T-helper 1 cell treated with Interleukin-12 subunit alpha and Interleukin-12 subunit beta and Interleukin-4 antibody, amounts not matched to agents 30 μg/mL and 1 μg/mL, for 36 hours (primary cell): ENCODE measurements around the gene RIPOR3.
A peak's percentile ranks its signal among the peaks of the same experiment; 100 is the strongest.

ENCODE experiments used
- H3K27ac Mint-ChIP-seq: one replicate; pipeline ENCODE4 v1.8.0; 2021; ENCODE audit warnings: mild to moderate bottlenecking, mixed read lengths
- H3K27me3 Mint-ChIP-seq: one replicate; pipeline ENCODE4 v1.8.0; 2021; ENCODE audit warnings: low read depth, mixed read lengths
- H3K36me3 Mint-ChIP-seq: one replicate; pipeline ENCODE4 v1.8.0; 2021; ENCODE audit warnings: low read depth, mixed read lengths
- H3K4me1 Mint-ChIP-seq: one replicate; pipeline ENCODE4 v1.8.0; 2021; ENCODE audit warnings: low read depth, mixed read lengths
- H3K4me3 Mint-ChIP-seq: one replicate; pipeline ENCODE4 v1.8.0; 2021; ENCODE audit warnings: mild to moderate bottlenecking, moderate library complexity, mixed read lengths
- H3K9me3 Mint-ChIP-seq: one replicate; pipeline ENCODE4 v1.8.0; 2021; ENCODE audit warnings: mixed read lengths

The RIPOR3 gene

GRCh38 chr20:50587291-50587961 lies 103.9 kb downstream of the RIPOR3 start:
- Mint-ChIP-seq H3K9me3 (no peaks in the 10 kb centered on the region), H3K27me3 (no peaks in the 10 kb centered on the region), H3K4me3 (no peak overlapping the region), H3K4me1 (no peaks in the 10 kb centered on the region), H3K36me3 (peaks cover 7% of the 10 kb centered on the region), H3K27ac (no peak overlapping the region)

DNA sequence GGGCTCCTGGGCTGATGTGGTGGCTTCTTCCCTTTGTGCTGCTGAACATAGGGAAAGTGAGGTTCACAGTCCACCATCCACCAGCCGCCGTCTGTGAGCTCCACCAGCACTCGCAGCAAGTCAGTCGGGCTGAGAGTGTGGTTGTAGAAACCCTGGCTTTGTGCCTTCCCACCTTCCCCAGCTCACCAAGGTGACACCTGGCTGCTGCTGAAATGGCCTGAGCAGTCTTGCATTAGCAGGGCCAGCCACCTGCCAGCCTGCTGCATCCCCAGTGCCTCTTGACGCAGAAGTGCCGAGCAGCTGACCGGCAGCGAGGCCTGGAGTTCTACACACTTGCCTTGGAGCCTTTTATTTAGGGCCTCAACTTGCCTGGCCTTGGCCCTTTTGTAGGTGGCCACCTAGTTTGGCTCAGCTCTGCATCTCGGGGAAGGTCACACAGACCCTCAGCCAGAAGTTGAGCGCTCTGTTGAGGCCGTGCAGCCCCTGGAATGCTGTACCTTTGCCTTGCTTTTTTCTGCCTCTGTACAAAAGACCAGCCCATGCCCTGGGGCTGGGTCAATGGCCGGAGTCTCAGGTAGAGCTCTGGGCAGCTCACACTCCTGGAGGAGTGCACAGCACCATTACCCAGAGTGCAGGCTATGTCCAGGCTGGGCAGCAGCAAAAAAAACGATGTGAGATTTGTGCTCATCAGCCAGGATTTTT lies 104.7 kb downstream of the RIPOR3 start:
- Mint-ChIP-seq H3K4me3 (no peak overlapping the region), H3K4me1 (no peaks in the 10 kb centered on the region), H3K9me3 (no peaks in the 10 kb centered on the region), H3K36me3 (peaks cover 7% of the 10 kb centered on the region), H3K27ac (no peak overlapping the region), H3K27me3 (no peaks in the 10 kb centered on the region)

- H3K27ac Mint-ChIP-seq: no peak overlapping the region
- H3K4me3 Mint-ChIP-seq: no peak overlapping the region
- H3K27me3 Mint-ChIP-seq: no peaks in the 10 kb centered on the region
- peaks cover 10% of the 10 kb centered on the region for H3K36me3 Mint-ChIP-seq
- no peaks in the 10 kb centered on the region for H3K4me1 Mint-ChIP-seq
- H3K9me3 Mint-ChIP-seq: no peaks in the 10 kb centered on the region
Measured at GRCh38 chr20:50585678-50586077, 105.7 kb downstream of the RIPOR3 start.

- H3K27ac Mint-ChIP-seq: no peak overlapping the region
Measured at GRCh38 chr20:50585214-50585613, 106.1 kb downstream of the RIPOR3 start.

DNA sequence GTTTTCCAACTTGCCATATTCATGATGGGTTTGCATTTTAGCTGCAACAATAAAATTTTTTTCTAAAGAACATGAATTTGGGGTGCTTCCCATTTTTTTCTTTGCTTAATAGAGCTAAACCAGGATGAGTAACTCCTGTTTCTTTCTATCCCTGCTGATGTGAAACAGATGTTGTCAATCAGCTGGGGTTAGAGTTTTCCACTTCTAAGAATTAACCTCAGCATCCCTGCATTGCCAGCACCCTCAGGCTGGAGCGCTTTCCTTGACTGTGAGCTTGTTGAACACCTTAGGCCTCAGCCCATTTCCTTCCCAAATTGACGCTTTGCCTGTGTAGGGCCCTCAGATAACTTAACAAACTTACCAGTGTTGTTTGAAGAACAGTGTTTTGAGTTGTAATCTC lies 106.7 kb downstream of the RIPOR3 start:
- Mint-ChIP-seq H3K27me3 (no peaks in the 10 kb centered on the region), H3K4me1 (no peaks in the 10 kb centered on the region), H3K27ac (no peak overlapping the region), H3K9me3 (no peaks in the 10 kb centered on the region), H3K36me3 (peaks cover 16% of the 10 kb centered on the region), H3K4me3 (no peak overlapping the region)

More at GRCh38 chr20:50585214-50585613, 106.1 kb downstream of the RIPOR3 start:
- H3K4me1 Mint-ChIP-seq: no peaks in the 10 kb centered on the region
- no peaks in the 10 kb centered on the region for H3K9me3 Mint-ChIP-seq
- H3K27me3 Mint-ChIP-seq: no peaks in the 10 kb centered on the region
- peaks cover 13% of the 10 kb centered on the region for H3K36me3 Mint-ChIP-seq
- no peak overlapping the region for H3K4me3 Mint-ChIP-seq

GRCh38 chr20:50583442-50584150 lies 107.7 kb downstream of the RIPOR3 start:
- Mint-ChIP-seq H3K4me3 (no peak overlapping the region), H3K9me3 (no peaks in the 10 kb centered on the region), H3K4me1 (no peaks in the 10 kb centered on the region), H3K27me3 (no peaks in the 10 kb centered on the region), H3K27ac (peak overlapping the region; percentile 3), H3K36me3 (peaks cover 25% of the 10 kb centered on the region)

DNA sequence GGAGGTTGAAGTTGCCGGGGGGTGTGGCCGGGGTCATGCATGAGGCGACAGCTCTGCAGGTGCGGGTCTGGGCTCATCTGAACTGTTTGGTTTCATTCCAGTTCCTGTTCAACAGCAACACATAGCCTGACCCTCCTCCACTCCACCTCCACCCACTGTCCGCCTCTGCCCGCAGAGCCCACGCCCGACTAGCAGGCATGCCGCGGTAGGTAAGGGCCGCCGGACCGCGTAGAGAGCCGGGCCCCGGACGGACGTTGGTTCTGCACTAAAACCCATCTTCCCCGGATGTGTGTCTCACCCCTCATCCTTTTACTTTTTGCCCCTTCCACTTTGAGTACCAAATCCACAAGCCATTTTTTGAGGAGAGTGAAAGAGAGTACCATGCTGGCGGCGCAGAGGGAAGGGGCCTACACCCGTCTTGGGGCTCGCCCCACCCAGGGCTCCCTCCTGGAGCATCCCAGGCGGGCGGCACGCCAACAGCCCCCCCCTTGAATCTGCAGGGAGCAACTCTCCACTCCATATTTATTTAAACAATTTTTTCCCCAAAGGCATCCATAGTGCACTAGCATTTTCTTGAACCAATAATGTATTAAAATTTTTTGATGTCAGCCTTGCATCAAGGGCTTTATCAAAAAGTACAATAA lies 108.6 kb downstream of the RIPOR3 start:
- Mint-ChIP-seq H3K27me3 (no peaks in the 10 kb centered on the region), H3K4me1 (no peaks in the 10 kb centered on the region), H3K27ac (no peak overlapping the region), H3K4me3 (no peak overlapping the region), H3K9me3 (no peaks in the 10 kb centered on the region), H3K36me3 (peaks cover 31% of the 10 kb centered on the region)

- Mint-ChIP-seq H3K36me3 (peaks cover 35% of the 10 kb centered on the region), H3K4me1 (no peaks in the 10 kb centered on the region), H3K27ac (no peak overlapping the region), H3K4me3 (no peak overlapping the region), H3K27me3 (no peaks in the 10 kb centered on the region), H3K9me3 (no peaks in the 10 kb centered on the region)
Measured at GRCh38 chr20:50582092-50582491, 109.2 kb downstream of the RIPOR3 start.

DNA sequence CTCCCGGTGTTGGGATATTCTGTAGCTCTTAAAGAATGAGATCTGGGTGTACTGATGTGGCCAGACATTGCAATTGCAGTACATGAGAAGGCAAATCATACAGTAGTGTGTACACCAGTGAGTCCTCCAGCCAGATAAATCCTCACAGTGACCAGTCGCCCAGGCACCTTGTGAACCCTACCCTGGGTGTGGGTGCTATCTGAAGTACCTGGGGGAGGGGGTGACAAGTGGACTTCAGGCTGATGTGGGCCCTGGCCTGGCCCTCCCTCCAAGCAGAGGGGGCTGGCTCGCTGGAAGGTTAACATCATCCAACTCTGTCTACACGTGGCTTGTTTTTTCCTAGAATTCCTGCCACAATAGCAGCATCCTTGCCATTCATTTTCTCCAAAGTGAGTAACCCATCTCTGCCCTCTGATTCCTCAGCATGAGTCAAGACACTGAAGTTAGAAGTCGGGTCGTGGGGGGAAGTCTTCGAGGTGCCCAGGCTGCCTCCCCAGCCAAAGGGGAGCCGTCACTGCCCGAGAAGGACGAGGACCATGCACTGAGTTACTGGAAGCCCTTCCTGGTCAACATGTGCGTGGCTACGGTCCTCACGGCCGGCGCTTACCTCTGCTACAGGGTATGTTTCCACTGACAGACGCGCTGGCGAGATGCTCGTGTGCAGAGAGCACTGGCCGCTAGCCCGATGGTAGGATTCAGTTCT lies 110.3 kb downstream of the RIPOR3 start:
- no peak overlapping the region for H3K4me3 Mint-ChIP-seq
- no peak overlapping the region for H3K27ac Mint-ChIP-seq
- peaks cover under 1% of the 10 kb centered on the region for H3K4me1 Mint-ChIP-seq
- no peaks in the 10 kb centered on the region for H3K27me3 Mint-ChIP-seq
- no peaks in the 10 kb centered on the region for H3K9me3 Mint-ChIP-seq
- peaks cover 35% of the 10 kb centered on the region for H3K36me3 Mint-ChIP-seq

DNA sequence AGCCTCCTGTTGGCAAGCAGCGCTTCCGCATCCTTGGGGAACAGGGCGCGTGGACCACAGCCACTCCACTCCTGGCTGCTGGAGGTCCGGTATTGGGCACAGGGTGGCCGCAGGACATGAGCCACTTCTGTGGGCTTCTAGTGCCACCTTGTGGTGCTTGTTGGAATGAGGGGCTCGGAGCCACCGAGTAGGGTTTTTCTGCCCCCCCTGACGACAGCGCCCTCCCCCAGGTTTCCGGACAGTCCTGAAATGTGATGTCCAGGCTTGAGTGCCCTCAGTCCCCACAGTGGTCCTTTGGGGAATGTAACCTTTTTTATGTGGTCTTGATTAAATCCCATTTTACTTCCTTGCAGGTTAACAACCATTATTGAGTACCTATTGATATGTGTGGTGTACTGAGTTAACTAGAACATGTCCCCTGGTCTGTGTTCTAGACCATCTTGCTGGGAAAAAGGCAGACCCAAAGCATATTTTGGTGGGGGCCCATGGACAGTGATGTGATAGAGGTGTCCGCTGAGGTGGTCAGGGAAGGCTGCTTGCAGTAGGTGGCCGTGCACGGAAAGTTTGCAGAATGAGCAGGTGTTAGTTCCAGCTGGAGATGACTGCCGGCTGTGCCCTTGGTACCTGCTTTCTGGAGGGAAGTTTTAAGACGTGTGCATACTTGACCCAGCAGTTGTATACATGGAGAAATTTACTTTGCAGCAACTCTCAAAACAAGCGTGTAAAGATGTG lies 111.2 kb downstream of the RIPOR3 start:
- no peak overlapping the region for H3K27ac Mint-ChIP-seq
- H3K4me1 Mint-ChIP-seq: peaks cover 5% of the 10 kb centered on the region
- no peak overlapping the region for H3K4me3 Mint-ChIP-seq

GRCh38 chr20:50579511-50579910 lies 111.8 kb downstream of the RIPOR3 start:
- H3K9me3 Mint-ChIP-seq: no peaks in the 10 kb centered on the region
- peaks cover 46% of the 10 kb centered on the region for H3K36me3 Mint-ChIP-seq
- no peaks in the 10 kb centered on the region for H3K27me3 Mint-ChIP-seq

More for the DNA sequence above, 111.2 kb downstream of the RIPOR3 start:
- Mint-ChIP-seq H3K9me3 (no peaks in the 10 kb centered on the region), H3K36me3 (peaks cover 39% of the 10 kb centered on the region), H3K27me3 (no peaks in the 10 kb centered on the region)

DNA sequence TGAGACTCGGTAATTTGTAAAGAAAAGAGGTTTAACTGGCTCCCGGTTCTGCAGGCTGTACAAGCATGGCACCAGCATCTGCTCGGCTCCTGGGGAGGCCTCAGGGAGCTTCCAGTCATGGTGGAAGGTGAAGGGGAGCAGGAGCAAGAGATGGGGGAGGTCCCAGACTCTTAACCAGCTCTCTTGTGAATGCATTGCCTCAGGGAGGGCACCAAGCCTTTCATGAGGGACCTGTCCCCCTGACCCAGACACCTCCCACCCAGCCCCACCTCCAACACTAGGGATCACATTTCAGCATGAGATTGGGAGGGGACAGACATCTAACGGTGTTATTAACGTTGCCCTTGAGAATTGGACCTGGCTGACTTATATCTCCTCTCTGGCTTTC lies 112.6 kb downstream of the RIPOR3 start:
- H3K9me3 Mint-ChIP-seq: no peaks in the 10 kb centered on the region
- H3K4me3 Mint-ChIP-seq: no peak overlapping the region
- peaks cover 48% of the 10 kb centered on the region for H3K36me3 Mint-ChIP-seq
- H3K27me3 Mint-ChIP-seq: no peaks in the 10 kb centered on the region
- peaks cover 7% of the 10 kb centered on the region for H3K4me1 Mint-ChIP-seq
- H3K27ac Mint-ChIP-seq: no peak overlapping the region

More at GRCh38 chr20:50579511-50579910, 111.8 kb downstream of the RIPOR3 start:
- Mint-ChIP-seq H3K4me1 (peaks cover 7% of the 10 kb centered on the region), H3K27ac (no peak overlapping the region), H3K4me3 (no peak overlapping the region)

DNA sequence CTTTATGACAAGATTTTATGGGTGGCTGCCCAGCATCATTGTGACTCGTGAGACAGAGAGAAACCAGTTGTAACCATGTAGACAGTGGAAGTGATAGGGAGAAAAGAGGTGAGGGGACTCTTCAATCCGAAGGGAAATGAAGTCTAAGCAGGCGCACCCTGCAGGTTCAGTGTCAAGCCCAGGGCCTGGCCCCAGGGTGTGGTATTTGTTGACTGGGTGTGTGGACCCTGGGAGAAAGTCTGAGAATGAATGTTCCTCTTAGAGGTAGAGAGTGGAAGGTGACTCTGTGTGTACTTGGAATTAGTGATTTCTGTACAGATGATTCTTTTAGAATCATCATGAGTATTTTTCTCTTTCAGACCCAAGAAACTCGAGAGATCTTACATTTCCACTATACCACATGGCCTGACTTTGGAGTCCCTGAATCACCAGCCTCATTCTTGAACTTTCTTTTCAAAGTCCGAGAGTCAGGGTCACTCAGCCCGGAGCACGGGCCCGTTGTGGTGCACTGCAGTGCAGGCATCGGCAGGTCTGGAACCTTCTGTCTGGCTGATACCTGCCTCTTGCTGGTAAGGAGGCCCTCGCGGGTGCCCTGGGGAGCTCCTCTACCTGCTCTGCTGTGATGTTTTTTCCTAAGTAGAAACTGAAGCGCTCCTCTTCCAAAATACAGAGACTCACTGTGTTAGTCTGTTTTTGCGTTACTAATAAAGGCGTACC lies 113.1 kb downstream of the RIPOR3 start:
- Mint-ChIP-seq H3K4me3 (no peak overlapping the region), H3K4me1 (peaks cover 11% of the 10 kb centered on the region), H3K27ac (no peak overlapping the region)

More for the DNA sequence above, 113.1 kb downstream of the RIPOR3 start:
- Mint-ChIP-seq H3K27me3 (no peaks in the 10 kb centered on the region), H3K9me3 (no peaks in the 10 kb centered on the region), H3K36me3 (peaks cover 47% of the 10 kb centered on the region)
